Esophagus squamous epithelium (tissue), 5 donors: ENCODE measurements around the gene PRIM2. TPM values are rescaled to one million over a fixed set of nuclear protein-coding genes. Genes with fewer than 3 reads are reported as not detected.
A peak's percentile ranks its signal among the peaks of the same experiment; 100 is the strongest.
"Not testable (repeated sequence)": the region's sequence is repeated elsewhere in the genome, so short reads cannot be mapped to it uniquely, and the experiment has no call there.

Source experiments
- DNase-seq: peaks from one replicate; lab custom pipeline; 2025; lab: John Stamatoyannopoulos, UW
- H3K27ac ChIP-seq, 4 donors: fragments of 200-600 bp; sonication (generic); one replicate each; pipeline ENCODE4 v1.5.1; 2016 to 2019; ENCODE audit warnings: mild to moderate bottlenecking in 1 of 4
- H3K27me3 ChIP-seq, 4 donors: fragments of 200-600 bp; sonication (generic); 1 replicate in 3 of 4; 2 replicates in 1 of 4; pipeline versions ENCODE4 v1.5.1 to v1.6.0; 2017 to 2021; ENCODE audit warnings: antibody characterized with exemption in 1 of 4
- H3K36me3 ChIP-seq, 3 donors: fragments of 200-600 bp; sonication (generic); one replicate each; pipeline ENCODE4 v1.5.1; 2016 to 2019
- H3K4me1 ChIP-seq, 3 donors: fragments of 200-600 bp; sonication (generic); one replicate each; pipeline ENCODE4 v1.5.1; 2017 to 2019
- H3K4me3 ChIP-seq, 4 donors: fragments of 200-600 bp; sonication (generic); 1 replicate in 3 of 4; 2 replicates in 1 of 4; pipeline ENCODE4 v1.5.1; 2016 to 2019; ENCODE audit warnings: mild to moderate bottlenecking in 2 of 4, moderate library complexity in 1 of 4
- H3K9me3 ChIP-seq, 3 donors: fragments of 200-600 bp; sonication (generic); one replicate each; pipeline ENCODE4 v1.5.1; 2016 to 2019
- POLR2A ChIP-seq, 4 donors: fragments of 450-650 bp; IDR thresholded peaks; one replicate each; pipeline ENCODE4 v1.6.1; 2017; ENCODE audit warnings: antibody characterized with exemption in 4 of 4, mild to moderate bottlenecking in 4 of 4, moderate library complexity in 3 of 4
- WGBS, 2 donors: methylation state at CpG; one replicate each; pipeline ENCODE4 v1.1.5; 2018; 5-methylcytosine and 5-hydroxymethylcytosine counted together
- intact Hi-C: fragments of 100-400 bp; cut with DNase I; formaldehyde crosslinking; loops from one replicate; pipeline ENCODE4 v1.15.0; 2022
- total RNA-seq, 4 donors: library from RNA; depleted of rRNA; stranded (reverse); fragments of >200 nt; gene quantifications; one replicate each; pipeline ENCODE4 v1.1.0, GENCODE V29; 2016
- TF ChIP-seq, protein P1 (sequence below), 6 experiments: fragments of 450-650 bp in 4 of 6; fragments of 200-600 bp in 2 of 6; sonication (generic) in 2 of 6; IDR thresholded peaks; one replicate each; pipeline ENCODE4 v1.5.1; 2016 to 2019; ENCODE audit warnings: antibody characterized with exemption in 6 of 6, mild to moderate bottlenecking in 4 of 6, moderate library complexity in 4 of 6
- donor health status: DM: yes; HTN: yes; CAD: no.

Gene PRIM2
- total RNA-seq, 4 donors from 2014 or later = 4.1 to 10.9 (median 9.8) TPM

DNA sequence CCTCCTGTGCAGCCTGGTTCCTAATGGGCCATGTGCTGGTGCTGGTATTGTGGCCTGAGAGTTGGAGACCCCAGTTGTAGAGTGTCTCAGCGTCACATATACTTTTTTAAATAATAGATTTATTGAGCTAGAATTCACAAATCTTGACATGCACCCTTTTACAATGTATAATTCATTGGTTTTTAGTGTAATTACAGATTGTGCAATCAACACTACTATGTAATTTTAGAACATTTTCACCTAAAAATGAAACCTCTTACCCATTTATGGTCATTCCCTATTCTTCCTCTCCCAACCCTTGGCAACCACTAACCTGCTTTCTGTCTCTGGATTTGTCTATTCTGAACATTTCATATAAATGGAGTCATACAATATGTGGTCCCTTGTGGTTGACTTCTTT is 10.6 kb downstream of the PRIM2 start:
- Histone ChIP-seq H3K4me3 (no peak overlapping the region), H3K9me3 (peaks cover 0 to 21% (median 18%) of the 10 kb centered on the region in 3 donors), H3K36me3 (peaks cover 0 to 95% (median 14%) of the 10 kb centered on the region in 3 donors), H3K27ac (no peak overlapping the region), H3K4me1 (no peaks in the 10 kb centered on the region), H3K27me3 (no peaks in the 10 kb centered on the region)
- intact Hi-C loops = no loop called here
- 86 to 100% methylated on average over 1 of the region's 1 CpG for WGBS, 2 donors
- no peak for TF ChIP-seq POLR2A (IDR thresholded peaks at IDR 0.05)
- TF ChIP-seq, protein P1, sequence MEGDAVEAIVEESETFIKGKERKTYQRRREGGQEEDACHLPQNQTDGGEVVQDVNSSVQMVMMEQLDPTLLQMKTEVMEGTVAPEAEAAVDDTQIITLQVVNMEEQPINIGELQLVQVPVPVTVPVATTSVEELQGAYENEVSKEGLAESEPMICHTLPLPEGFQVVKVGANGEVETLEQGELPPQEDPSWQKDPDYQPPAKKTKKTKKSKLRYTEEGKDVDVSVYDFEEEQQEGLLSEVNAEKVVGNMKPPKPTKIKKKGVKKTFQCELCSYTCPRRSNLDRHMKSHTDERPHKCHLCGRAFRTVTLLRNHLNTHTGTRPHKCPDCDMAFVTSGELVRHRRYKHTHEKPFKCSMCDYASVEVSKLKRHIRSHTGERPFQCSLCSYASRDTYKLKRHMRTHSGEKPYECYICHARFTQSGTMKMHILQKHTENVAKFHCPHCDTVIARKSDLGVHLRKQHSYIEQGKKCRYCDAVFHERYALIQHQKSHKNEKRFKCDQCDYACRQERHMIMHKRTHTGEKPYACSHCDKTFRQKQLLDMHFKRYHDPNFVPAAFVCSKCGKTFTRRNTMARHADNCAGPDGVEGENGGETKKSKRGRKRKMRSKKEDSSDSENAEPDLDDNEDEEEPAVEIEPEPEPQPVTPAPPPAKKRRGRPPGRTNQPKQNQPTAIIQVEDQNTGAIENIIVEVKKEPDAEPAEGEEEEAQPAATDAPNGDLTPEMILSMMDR (IDR thresholded peaks at IDR 0.05) = no peak
- DNase-seq = no peak

DNA sequence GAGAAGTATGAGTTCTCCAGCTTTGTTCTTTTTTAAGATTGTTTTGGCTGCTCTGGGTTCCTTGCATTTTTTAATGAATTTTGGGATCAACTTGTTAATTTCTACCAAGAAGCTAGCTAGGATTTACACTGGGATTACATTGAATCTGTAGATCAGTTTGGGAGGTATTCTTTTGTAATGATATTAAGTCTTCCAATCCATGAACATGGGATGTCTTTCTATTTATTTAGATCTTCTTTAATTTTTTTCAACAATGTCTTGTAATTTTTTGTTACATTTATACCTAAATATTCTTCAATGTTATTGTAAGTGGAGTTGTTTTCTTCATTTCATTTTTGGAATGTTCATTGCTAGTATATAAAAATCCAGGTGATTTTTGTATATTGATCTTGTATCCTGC is 12.5 kb downstream of the PRIM2 start:
- peaks cover 0 to 97% (median 14%) of the 10 kb centered on the region in 3 donors for H3K36me3 ChIP-seq
- no peak overlapping the region for H3K4me3 ChIP-seq
- TF ChIP-seq, protein P1 (IDR thresholded peaks at IDR 0.05) = no peak
- TF ChIP-seq POLR2A (IDR thresholded peaks at IDR 0.05) = no peak
- no peaks in the 10 kb centered on the region for H3K27me3 ChIP-seq
- no peaks in the 10 kb centered on the region for H3K4me1 ChIP-seq
- H3K9me3 ChIP-seq = peaks cover 0 to 24% (median 18%) of the 10 kb centered on the region in 3 donors
- intact Hi-C loops = no loop called here
- DNase-seq = no peak
- no peak overlapping the region for H3K27ac ChIP-seq

DNA sequence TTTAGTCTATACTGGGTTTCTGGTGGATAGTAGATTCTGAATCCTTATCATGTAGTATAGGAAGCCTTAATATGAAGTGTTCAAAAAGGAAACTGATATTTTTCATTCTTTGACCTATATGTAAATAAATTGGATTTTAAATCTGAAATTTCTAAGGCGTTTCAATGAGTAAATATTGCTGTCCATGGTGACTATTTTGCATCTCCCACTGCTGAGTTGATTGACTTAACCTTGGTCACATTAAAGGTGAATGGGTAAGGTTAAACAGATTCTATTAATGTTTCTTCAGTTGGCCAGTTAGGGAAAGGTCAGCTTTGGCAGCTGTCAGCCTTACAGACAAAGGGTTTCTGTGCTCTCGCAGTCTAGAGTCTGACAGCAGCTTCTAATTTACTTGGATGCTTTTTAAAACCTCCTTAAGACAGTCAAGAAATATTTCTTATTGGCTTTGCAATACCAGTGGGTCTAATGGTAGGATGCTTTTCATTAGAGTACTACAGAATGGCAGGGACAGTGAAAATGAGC is 24.8 kb downstream of the PRIM2 start:
- no peak for TF ChIP-seq POLR2A (IDR thresholded peaks at IDR 0.05)
- TF ChIP-seq, protein P1 (IDR thresholded peaks at IDR 0.05) = no peak
- H3K27me3 ChIP-seq = no peaks in the 10 kb centered on the region
- WGBS, 2 donors = 77 to 80% methylated on average over 2 of the region's 2 CpGs
- H3K27ac ChIP-seq = no peak overlapping the region
- no peaks in the 10 kb centered on the region for H3K36me3 ChIP-seq
- H3K9me3 ChIP-seq = no peaks in the 10 kb centered on the region
- no peak overlapping the region for H3K4me3 ChIP-seq
- no peak for DNase-seq
- intact Hi-C loops = no loop called here
- H3K4me1 ChIP-seq = no peaks in the 10 kb centered on the region

DNA sequence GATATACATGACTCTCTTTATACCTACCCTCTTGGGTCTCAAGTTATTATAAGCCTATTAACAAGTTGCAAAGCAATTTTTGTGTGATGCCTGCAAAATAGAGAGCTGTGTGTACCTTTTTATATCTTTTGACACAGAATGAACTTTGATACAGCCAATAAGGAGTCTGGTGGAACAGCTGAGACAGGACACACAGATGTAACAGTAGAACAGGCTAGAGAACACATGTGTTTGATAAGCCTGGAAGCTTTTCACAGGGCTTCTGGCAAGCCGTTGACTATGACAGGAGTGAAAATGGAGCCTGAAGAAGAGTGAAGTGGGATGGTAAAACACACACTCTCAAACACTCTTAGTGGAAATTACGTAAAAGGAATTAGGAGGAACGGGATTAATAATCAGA is 25.9 kb downstream of the PRIM2 start:
- H3K4me3 ChIP-seq, H3K36me3 ChIP-seq, H3K4me1 ChIP-seq, H3K27me3 ChIP-seq, H3K27ac ChIP-seq, DNase-seq, H3K9me3 ChIP-seq, intact Hi-C loops: not testable (repeated sequence)
- WGBS, 2 donors = 88 to 92% methylated on average over 3 of the region's 3 CpGs

DNA sequence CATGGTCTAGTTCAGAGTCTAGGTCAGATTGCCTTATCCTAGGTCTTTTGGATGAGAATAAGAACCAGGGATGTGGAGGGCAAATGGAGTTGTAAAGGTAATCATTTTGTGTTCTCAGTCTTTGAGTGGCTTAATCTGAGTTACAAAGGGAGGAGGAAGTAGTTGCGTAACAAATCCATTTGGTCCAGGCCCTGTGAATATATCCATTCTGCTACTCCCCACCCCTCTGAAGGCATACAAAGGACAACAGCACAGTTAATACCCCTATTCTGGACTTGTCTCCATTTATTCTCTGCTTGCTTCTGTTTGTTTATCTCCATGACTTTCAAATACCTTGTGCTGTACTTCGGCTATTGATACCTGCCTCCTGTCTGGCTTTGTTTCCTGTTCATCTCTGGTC is 29.3 kb downstream of the PRIM2 start:
- H3K4me3 ChIP-seq, H3K27me3 ChIP-seq, H3K36me3 ChIP-seq, H3K9me3 ChIP-seq, H3K4me1 ChIP-seq, intact Hi-C loops, DNase-seq: not testable (repeated sequence)
- peak overlapping the region in 3 of 4 donors; percentile 24 to 45 (median 39) for H3K27ac ChIP-seq
- 79 to 93% methylated on average over 2 of the region's 2 CpGs for WGBS, 2 donors

DNA sequence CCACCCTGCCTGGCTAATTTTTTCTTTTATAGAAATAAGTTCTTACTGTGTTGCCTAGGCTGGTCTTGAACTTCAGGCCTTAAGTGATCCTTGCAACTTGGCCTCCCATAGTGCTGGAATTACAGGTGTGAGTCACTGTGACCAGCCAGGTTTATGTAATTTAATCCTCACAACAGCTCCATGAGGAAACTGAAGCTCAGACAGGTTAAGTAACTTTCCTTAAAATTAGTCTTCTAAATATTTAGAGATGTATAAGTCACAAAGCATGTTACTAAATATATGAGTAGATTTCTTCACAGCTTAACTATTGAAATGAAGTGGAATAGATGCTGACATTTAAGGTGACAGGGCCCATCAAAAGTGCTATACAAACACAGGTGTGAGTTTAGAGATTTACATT is 30.2 kb downstream of the PRIM2 start:
- H3K9me3 ChIP-seq, DNase-seq, H3K27me3 ChIP-seq, H3K4me1 ChIP-seq, H3K36me3 ChIP-seq, intact Hi-C loops, H3K4me3 ChIP-seq: not testable (repeated sequence)
- peak overlapping the region in 3 of 4 donors; percentile 24 to 45 (median 39) for H3K27ac ChIP-seq

DNA sequence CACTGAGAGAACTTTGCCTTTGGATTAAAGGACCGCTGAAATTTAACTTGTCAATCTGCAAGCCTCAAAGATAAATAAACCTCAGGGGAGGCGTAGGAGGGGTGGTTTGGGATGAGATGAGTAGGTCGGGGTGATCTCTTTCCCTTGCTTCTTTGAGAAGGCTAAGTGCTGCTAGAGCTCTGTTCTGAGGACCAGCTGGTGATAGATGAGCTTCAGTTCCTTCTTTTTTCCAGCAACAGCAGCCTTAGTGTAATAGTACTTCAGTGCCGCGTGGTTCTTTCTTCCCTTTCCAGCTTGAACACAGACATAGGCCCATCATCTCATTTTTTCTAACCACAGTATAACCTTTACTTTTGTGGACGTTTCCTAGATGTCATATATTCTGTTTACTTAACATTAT is 33.0 kb downstream of the PRIM2 start:
- H3K36me3 ChIP-seq, H3K4me3 ChIP-seq, H3K27me3 ChIP-seq, H3K27ac ChIP-seq, DNase-seq, H3K4me1 ChIP-seq, H3K9me3 ChIP-seq, intact Hi-C loops: not testable (repeated sequence)
- WGBS, 2 donors = 51 to 64% methylated on average over 6 of the region's 6 CpGs

DNA sequence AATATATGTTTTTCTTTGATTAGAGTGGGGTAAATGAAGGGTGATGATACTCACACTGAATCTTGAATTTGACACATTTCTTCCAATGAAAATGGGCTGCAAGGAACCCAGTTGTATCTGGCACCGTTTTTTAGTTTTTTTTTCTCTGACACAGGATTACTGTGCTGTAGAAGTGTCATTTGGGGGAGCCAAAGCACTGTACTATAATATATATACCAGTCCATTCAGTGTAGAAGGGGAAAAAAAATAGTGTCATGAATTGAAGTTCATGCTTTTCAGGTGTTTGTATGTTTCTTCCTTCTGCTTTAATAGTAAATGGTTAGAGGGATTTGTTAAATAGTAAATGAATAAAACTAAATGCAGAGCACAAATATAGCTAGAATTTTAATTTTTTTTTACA is 35.2 kb downstream of the PRIM2 start:
- H3K4me3 ChIP-seq, H3K27ac ChIP-seq, H3K9me3 ChIP-seq, H3K4me1 ChIP-seq, intact Hi-C loops, H3K36me3 ChIP-seq, DNase-seq, H3K27me3 ChIP-seq: not testable (repeated sequence)
- 39 to 71% methylated on average over 1 of the region's 1 CpG for WGBS, 2 donors

DNA sequence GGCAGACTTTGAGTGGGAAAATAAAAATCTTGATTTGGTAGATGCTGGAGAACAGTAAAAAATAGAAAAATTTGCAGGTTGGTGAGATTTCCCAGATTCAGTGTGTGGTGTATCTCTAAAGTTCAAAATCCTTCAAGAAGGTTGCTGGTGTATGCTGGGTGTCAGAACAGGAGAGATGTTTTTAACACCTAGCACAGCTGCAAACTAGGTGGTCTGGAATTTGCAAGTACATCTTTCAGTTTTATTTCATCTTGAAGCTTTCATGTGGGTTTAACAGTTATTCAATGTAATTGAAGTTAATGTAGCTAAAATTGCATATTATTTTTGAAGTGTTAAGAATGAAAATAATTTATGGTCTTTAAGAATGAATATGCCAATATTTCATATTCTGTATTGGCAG is 40.9 kb downstream of the PRIM2 start:
- H3K4me1 ChIP-seq, H3K27me3 ChIP-seq, H3K4me3 ChIP-seq, H3K36me3 ChIP-seq, H3K27ac ChIP-seq, H3K9me3 ChIP-seq, intact Hi-C loops, DNase-seq: not testable (repeated sequence)

DNA sequence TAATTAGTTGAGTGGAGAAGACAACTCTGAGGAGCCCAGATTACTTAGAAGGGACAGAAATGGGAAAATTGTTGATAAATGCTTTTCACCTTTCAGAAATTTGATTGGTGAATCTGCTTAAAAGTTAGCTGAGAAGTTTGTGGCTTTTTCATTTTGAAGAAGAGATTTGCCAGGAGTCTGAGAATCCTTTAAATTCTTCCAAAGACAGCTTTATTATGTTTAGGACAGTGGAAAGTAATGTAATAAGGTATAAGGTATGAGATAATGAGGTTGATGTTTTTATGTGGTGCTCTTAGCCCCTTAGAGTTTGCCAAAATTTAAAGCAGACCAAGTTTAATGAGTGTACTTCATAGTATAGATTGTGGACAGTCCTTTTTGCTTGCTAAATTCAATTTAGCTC is 42.3 kb downstream of the PRIM2 start:
- DNase-seq, intact Hi-C loops, H3K27ac ChIP-seq: not testable (repeated sequence)

DNA sequence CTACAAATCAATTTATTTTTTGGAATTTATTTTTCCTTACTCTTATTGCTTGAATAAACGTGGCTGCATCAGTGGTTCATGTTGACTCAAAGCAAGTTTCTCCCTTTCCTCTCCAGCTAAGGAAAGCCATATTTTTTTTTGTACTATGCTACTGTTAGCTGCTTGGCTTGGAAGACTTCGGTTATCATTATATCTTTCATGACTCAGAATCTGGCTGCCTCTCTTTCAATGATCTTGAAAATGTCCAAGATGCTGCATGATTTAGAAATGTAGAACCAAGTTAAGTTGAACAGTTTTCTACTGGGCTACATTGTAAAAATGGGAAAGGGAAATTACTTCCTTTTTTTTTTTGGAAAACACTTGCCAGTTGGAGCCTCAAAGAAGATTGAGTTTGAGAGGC is 44.9 kb downstream of the PRIM2 start:
- H3K36me3 ChIP-seq, H3K4me1 ChIP-seq, H3K27ac ChIP-seq, H3K9me3 ChIP-seq, H3K4me3 ChIP-seq, DNase-seq, intact Hi-C loops, H3K27me3 ChIP-seq: not testable (repeated sequence)
- WGBS, 2 donors = 71 to 76% methylated on average over 2 of the region's 2 CpGs

More for the DNA sequence above, 42.3 kb downstream of the PRIM2 start:
- H3K27me3 ChIP-seq, H3K4me3 ChIP-seq, H3K9me3 ChIP-seq, H3K4me1 ChIP-seq, H3K36me3 ChIP-seq: not testable (repeated sequence)
